A673 (cell line): ENCODE data around the gene RSPH1. TPM values are rescaled to one million over a fixed set of nuclear protein-coding genes. Genes with fewer than 3 reads are reported as not detected.

ENCODE experiments used
- BruUV-seq: library from RNA; stranded (reverse); fragments of 400-500 nt; replicated peaks from 2 replicates; lab custom pipeline; 2021; lab: Mats Ljungman, UMichigan
- CTCF ChIA-PET: fragments of 300-600 bp; sonication (Branson Sonifier 250); formaldehyde crosslinking; loops from one replicate; lab custom pipeline; 2022; ENCODE audit warnings: antibody characterized with exemption; lab: Charles Lee
- POLR2A ChIA-PET: fragments of 300-600 bp; sonication (Branson Sonifier 250); formaldehyde crosslinking; loops from one replicate; lab custom pipeline; 2022; ENCODE audit warnings: antibody characterized with exemption; ENCODE audit not compliant: low non-redundant PET; lab: Charles Lee
- DNase-seq: peaks from one replicate; pipeline ENCODE4 v3.0.0-alpha.2; 2015; ENCODE audit warnings: low spot score
- H3K27ac ChIP-seq: fragments of 200-600 bp; sonication (generic); 2 replicates; pipeline ENCODE4 v1.5.1; 2016; ENCODE audit warnings: mixed run types, low read depth, mild to moderate bottlenecking, mixed read lengths, antibody characterized with exemption, low read length; ENCODE audit not compliant: poor library complexity, severe bottlenecking
- H3K27me3 ChIP-seq: fragments of 200-600 bp; sonication (generic); replicated peaks from 2 replicates; pipeline ENCODE4 v1.6.1; 2017; ENCODE audit warnings: mixed run types, low read depth, mild to moderate bottlenecking, mixed read lengths, antibody characterized with exemption, low read length; ENCODE audit not compliant: insufficient read depth, poor library complexity
- H3K36me3 ChIP-seq: fragments of 200-600 bp; sonication (generic); 2 replicates; pipeline ENCODE4 v1.6.1; 2016; ENCODE audit warnings: mixed run types, mild to moderate bottlenecking, mixed read lengths, antibody characterized with exemption, low read length; ENCODE audit not compliant: insufficient read depth, poor library complexity, severe bottlenecking
- H3K4me1 ChIP-seq: fragments of 200-600 bp; sonication (generic); 2 replicates; pipeline ENCODE4 v1.6.1; 2017; ENCODE audit warnings: mixed run types, mild to moderate bottlenecking, mixed read lengths, antibody characterized with exemption, low read length; ENCODE audit not compliant: insufficient read depth, poor library complexity, severe bottlenecking
- H3K4me3 ChIP-seq: fragments of 200-600 bp; sonication (generic); 2 replicates; pipeline ENCODE4 v1.5.1; 2016; ENCODE audit warnings: low read depth, mixed run types, mild to moderate bottlenecking, mixed read lengths, low read length; ENCODE audit not compliant: poor library complexity, severe bottlenecking
- H3K9me3 ChIP-seq: fragments of 200-600 bp; sonication (generic); 2 replicates; pipeline ENCODE4 v1.6.1; 2016; ENCODE audit warnings: mixed run types, low read depth, mild to moderate bottlenecking, mixed read lengths, antibody characterized with exemption, low read length; ENCODE audit not compliant: poor library complexity, severe bottlenecking
- EZH2 ChIP-seq: fragments of 200-600 bp; sonication (generic); IDR thresholded peaks from 2 replicates; pipeline ENCODE4 v1.6.1; 2017; ENCODE audit warnings: borderline replicate concordance, low read depth, mild to moderate bottlenecking, mixed read lengths, antibody characterized with exemption, low read length; ENCODE audit not compliant: poor library complexity, severe bottlenecking
- intact Hi-C: fragments of 100-400 bp; cut with micrococcal nuclease; formaldehyde crosslinking; loops from one replicate; pipeline ENCODE4 v1.10.0; 2022; ENCODE audit not compliant: unreplicated experiment
- total RNA-seq: library from RNA; stranded (reverse); gene quantifications from 2 replicates; pipeline ENCODE4 v1.2.3, GENCODE V29; 2021
- TF ChIP-seq, protein P1 (sequence below): fragments of 300-800, 200-600 bp; sonication (generic); conservative IDR thresholded peaks from 2 replicates; pipeline ENCODE4 v1.5.1; 2017; ENCODE audit warnings: low read depth, mild to moderate bottlenecking, antibody characterized with exemption, low read length, moderate library complexity, mixed read lengths

The RSPH1 gene
- total RNA-seq, 1 experiment from 2014 or later, result 0.45 TPM

DNA sequence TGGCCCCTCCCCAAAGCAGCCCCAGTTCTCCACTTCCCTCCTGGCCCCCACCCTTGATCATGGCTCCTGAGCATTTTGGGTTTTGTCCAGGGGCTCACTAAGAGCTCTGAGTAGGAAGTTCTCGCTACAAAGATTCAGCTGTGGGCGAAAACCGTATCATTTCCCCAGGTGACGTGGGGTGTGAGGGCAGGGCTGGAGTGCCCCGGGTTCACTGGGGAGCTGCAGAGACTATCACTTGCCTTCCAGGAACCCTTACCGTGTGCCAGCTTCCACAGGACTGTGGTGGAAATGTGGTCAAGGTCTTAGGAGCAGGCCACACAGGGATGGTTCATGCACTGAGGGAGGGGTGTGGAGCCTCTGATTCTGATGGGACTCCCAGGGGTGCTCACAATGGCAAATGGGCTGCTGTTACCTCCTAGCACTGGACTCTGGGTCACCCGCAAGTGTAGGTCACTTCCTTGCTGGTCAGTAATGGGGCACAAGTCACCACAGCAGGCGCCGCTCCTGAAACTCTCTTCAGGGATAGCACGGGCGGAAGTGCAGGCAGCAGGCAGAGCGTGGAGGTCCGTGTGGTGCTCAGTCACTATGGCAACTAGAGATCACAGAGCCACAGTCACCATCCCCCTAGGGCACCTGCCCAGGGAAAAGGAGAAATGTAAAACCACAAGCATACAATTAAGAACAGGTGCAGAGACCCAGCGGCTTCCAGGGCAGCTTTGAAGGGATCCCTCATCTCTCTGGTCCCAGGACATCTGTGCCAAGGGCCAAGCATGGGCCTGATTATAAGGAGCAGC is 35.4 kb downstream of the RSPH1 start:
- Histone ChIP-seq H3K9me3 (no peaks in the 10 kb centered on the region), H3K4me3 (no peak overlapping the region), H3K36me3 (no peaks in the 10 kb centered on the region), H3K4me1 (peaks cover 46% of the 10 kb centered on the region), H3K27me3 (no peaks in the 10 kb centered on the region), H3K27ac (no peak overlapping the region)
- no peak for DNase-seq
- ChIA-PET CTCF (no interaction called here), POLR2A (no interaction called here)
- intact Hi-C loops, result no loop called here
- TF ChIP-seq EZH2, result no peak
- TF ChIP-seq, protein P1, sequence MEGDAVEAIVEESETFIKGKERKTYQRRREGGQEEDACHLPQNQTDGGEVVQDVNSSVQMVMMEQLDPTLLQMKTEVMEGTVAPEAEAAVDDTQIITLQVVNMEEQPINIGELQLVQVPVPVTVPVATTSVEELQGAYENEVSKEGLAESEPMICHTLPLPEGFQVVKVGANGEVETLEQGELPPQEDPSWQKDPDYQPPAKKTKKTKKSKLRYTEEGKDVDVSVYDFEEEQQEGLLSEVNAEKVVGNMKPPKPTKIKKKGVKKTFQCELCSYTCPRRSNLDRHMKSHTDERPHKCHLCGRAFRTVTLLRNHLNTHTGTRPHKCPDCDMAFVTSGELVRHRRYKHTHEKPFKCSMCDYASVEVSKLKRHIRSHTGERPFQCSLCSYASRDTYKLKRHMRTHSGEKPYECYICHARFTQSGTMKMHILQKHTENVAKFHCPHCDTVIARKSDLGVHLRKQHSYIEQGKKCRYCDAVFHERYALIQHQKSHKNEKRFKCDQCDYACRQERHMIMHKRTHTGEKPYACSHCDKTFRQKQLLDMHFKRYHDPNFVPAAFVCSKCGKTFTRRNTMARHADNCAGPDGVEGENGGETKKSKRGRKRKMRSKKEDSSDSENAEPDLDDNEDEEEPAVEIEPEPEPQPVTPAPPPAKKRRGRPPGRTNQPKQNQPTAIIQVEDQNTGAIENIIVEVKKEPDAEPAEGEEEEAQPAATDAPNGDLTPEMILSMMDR, result no peak
- BruUV-seq, result no TSS peak

DNA sequence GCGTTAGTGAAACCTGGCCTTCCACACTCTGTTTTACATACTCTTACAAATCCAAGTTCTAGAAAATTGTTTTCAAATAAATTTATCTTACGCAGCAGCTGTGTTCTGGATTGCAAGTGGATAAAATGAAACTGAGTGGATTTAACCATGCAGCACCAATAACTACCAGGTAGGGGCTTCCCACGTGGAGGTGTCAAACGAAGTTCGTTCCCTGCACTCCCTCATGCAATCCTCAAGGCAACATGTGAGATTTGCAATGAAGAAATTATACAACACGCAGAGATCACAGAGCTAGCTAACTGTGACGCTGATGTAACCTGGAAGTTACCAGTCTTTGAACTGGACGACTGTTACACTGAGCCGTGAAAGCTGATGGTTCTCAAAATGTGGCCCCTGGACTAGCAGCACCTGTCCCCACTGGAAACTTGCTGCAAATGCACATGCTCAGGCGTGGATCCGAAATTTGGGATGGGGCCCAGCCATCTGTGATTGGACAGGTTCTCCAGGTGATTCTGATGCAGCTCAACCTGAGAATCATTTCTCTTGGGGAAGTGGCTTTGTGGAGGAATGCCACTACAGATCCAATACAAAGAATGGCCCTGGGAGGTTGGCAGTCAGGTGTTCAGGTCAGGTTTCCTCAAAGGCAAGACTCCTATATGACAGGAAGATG is 36.3 kb downstream of the RSPH1 start:
- CTCF ChIA-PET, result no interaction called here

DNA sequence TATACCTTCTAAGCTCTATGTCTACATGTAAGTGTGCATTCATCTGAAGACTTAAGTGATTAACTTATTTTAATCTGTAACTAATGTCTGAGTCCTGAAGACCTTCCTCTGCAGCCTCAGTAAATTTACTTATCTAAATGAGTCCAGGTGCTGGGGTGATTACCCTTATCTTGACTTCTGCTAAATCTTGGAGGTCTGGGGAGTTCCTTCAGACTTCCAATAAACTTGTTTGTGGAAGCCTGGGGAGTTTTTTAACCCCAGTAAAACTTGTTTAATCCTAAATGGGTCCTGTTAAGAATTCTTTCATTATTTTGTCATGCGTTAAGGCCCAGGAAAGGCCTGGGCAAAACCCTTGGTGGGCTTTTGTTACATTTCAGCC is 37.0 kb downstream of the RSPH1 start:
- no peak for DNase-seq
- ChIA-PET POLR2A (no interaction called here), CTCF (no interaction called here)
- intact Hi-C loops, result loop anchor here (10.0 kb wide), 1 partner anchor 844 kb away; no protein-coding TSS in a partner anchor
- no peaks in the 10 kb centered on the region for H3K36me3 ChIP-seq
- TF ChIP-seq, protein P1, result no peak
- no peak for TF ChIP-seq EZH2
- H3K9me3 ChIP-seq, result no peaks in the 10 kb centered on the region
- peaks cover 44% of the 10 kb centered on the region for H3K4me1 ChIP-seq
- no peaks in the 10 kb centered on the region for H3K27me3 ChIP-seq
- no peak overlapping the region for H3K4me3 ChIP-seq
- BruUV-seq, result no TSS peak
- H3K27ac ChIP-seq, result no peak overlapping the region

More for the DNA sequence above, 36.3 kb downstream of the RSPH1 start:
- Histone ChIP-seq H3K4me3 (no peak overlapping the region), H3K27me3 (no peaks in the 10 kb centered on the region), H3K9me3 (no peaks in the 10 kb centered on the region), H3K27ac (no peak overlapping the region), H3K4me1 (peaks cover 47% of the 10 kb centered on the region), H3K36me3 (no peaks in the 10 kb centered on the region)
- TF ChIP-seq EZH2, result no peak
- TF ChIP-seq, protein P1, result no peak
- BruUV-seq, result no TSS peak
- POLR2A ChIA-PET, result no interaction called here
- intact Hi-C loops, result loop anchor here (10.0 kb wide), 1 partner anchor 845 kb away; no protein-coding TSS in a partner anchor
- DNase-seq, result no peak
